Cardiac muscle cell (in vitro differentiated cells and primary cell): Measurements from ENCODE around the gene PCNP. TPM values are rescaled to one million over a fixed set of nuclear protein-coding genes. Genes with fewer than 3 reads are reported as not detected.

Source experiments
- DNase-seq, 2 donors: peaks; one replicate each; pipeline versions ENCODE4 v3.0.0 to v3.0.0-alpha.2; 2010 to 2017; ENCODE audit warnings: low read depth in 1 of 2, low spot score in 1 of 2
- H3K27ac ChIP-seq: fragments of 200-600 bp; sonication (generic); 2 replicates; pipeline ENCODE4 v1.5.1; 2016
- H3K27me3 ChIP-seq: fragments of 200-600 bp; sonication (generic); 2 replicates; pipeline ENCODE4 v1.6.0; 2016; ENCODE audit warnings: control low read depth
- H3K36me3 ChIP-seq: fragments of 200-600 bp; sonication (generic); 2 replicates; pipeline ENCODE4 v1.5.1; 2016; ENCODE audit warnings: control low read depth
- H3K4me1 ChIP-seq: fragments of 200-600 bp; sonication (generic); 2 replicates; pipeline ENCODE4 v1.8.1; 2017; ENCODE audit warnings: low read depth, mild to moderate bottlenecking, mixed run types
- H3K4me3 ChIP-seq: fragments of 200-600 bp; sonication (generic); 2 replicates; pipeline ENCODE4 v1.5.1; 2016; ENCODE audit warnings: mild to moderate bottlenecking
- H3K9me3 ChIP-seq: fragments of 200-600 bp; sonication (generic); 2 replicates; pipeline ENCODE4 v1.5.1; 2017; ENCODE audit warnings: low read depth, mild to moderate bottlenecking, control low read depth
- CTCF ChIP-seq: IDR thresholded peaks from 2 replicates; pipeline ENCODE4 v1.5.1; 2012; ENCODE audit warnings: low read depth, mild to moderate bottlenecking, low read length
- polyA plus RNA-seq: library from polyadenylated mRNA; unstranded; fragments of >200 nt; fragmentation: Nextera tagmentation; extraction: Ambion mirVana; gene quantifications from 2 replicates; pipeline ENCODE4 v1.2.1, GENCODE V29; 2016
- total RNA-seq: library from RNA; depleted of rRNA; stranded (reverse); fragments of >200 nt; gene quantifications from 2 replicates; pipeline ENCODE4 v1.2.3, GENCODE V29; 2016

Gene PCNP, protein sequence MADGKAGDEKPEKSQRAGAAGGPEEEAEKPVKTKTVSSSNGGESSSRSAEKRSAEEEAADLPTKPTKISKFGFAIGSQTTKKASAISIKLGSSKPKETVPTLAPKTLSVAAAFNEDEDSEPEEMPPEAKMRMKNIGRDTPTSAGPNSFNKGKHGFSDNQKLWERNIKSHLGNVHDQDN
- 47.6 and 64.5 TPM in 2 replicates for total RNA-seq
- 119 and 157 TPM in 2 replicates for polyA plus RNA-seq

- H3K27ac ChIP-seq: peak within 1 kb of the TSS; percentile 99
- TF ChIP-seq CTCF: peak; percentile 84
- no peaks in the 10 kb centered on the region for H3K9me3 ChIP-seq
- peak; percentile 98 to 99 for DNase-seq
- no peaks in the 10 kb centered on the region for H3K27me3 ChIP-seq
- H3K4me3 ChIP-seq: peak within 1 kb of the TSS; percentile 69
- peaks cover 25% of the 10 kb centered on the region for H3K4me1 ChIP-seq
- H3K36me3 ChIP-seq: peaks cover under 1% of the 10 kb centered on the region
These were observed at the start of gene PCNP for GRCh38 chr3:101573449-101574387. Gene PCNP, plus strand, starts transcription at chr3:101574180. Its CDS starts 36 bp downstream, at chr3:101574216.

DNA sequence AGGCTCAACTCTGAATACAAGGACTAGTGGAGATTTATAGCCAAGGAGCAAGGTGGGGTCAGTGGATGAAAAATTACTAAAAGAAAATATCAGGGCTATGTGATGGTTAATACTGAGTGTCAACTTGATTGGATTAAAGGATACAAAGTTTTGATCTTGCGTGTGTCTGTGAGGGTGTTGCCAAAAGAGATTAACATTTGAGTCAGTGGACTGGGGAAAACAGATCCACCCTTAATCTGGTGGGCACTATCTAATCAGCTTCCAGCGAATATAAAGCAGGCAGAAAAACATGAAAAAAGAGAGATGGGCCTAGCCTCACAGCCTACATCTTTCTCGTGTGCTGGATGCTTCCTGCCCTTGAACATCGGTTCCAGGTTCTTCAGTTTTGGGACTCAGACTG, 46.5 kb upstream of the PCNP start:
- TF ChIP-seq CTCF: no peak
- Histone ChIP-seq H3K9me3 (no peaks in the 10 kb centered on the region), H3K4me1 (no peaks in the 10 kb centered on the region), H3K27me3 (no peaks in the 10 kb centered on the region), H3K36me3 (no peaks in the 10 kb centered on the region), H3K4me3 (no peak overlapping the region), H3K27ac (no peak overlapping the region)
- DNase-seq: no peak

- no peak for DNase-seq
- Histone ChIP-seq H3K36me3 (no peaks in the 10 kb centered on the region), H3K4me1 (no peaks in the 10 kb centered on the region), H3K27ac (no peak overlapping the region), H3K4me3 (no peak overlapping the region), H3K9me3 (no peaks in the 10 kb centered on the region), H3K27me3 (no peaks in the 10 kb centered on the region)
- TF ChIP-seq CTCF: no peak
These were observed 46.1 kb upstream of the PCNP start for GRCh38 chr3:101527906-101528305.

DNA sequence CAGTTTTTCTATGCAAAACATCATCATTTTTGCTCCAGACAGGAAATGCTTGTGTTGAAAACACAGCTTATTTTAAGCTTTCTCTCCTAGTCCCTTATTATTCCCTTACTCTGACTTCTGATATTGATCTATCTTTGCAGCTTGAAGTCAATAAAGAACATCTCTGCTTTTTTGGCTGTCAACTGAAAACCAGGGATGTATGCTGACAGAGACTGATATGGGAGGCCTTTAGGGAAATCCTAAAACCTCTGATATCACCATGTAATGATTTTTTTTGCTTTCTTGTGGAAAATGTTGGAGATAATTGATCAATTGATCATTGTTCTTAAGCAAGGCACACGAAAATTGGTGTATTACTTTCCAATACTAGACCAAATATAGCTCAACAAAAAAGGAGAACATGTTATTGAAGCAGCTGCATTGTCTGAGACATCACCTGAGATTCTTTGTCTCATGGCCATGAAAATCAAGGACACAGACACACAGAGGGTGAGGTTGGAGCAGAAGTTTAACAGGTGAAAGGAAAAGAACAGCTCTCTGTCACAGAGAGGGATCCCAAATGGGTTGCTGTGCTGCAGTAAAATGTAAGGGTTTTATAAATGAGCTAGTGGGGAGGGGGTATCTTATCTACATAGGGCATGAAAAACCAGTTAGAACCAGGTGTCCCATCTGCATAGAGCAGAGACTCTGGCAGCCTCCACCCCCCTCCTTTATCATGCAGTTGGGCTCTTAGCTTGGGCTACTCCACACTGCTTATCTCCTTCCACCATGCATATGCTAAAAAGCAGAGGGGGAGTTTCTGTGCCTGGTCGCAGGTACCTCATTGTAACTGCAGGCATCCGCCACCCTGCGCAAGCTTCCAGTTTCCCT, 43.9 kb upstream of the PCNP start:
- Histone ChIP-seq H3K36me3 (no peaks in the 10 kb centered on the region), H3K4me1 (no peaks in the 10 kb centered on the region), H3K4me3 (no peak overlapping the region), H3K27me3 (no peaks in the 10 kb centered on the region), H3K9me3 (no peaks in the 10 kb centered on the region), H3K27ac (no peak overlapping the region)
- TF ChIP-seq CTCF: no peak
- DNase-seq: no peak

DNA sequence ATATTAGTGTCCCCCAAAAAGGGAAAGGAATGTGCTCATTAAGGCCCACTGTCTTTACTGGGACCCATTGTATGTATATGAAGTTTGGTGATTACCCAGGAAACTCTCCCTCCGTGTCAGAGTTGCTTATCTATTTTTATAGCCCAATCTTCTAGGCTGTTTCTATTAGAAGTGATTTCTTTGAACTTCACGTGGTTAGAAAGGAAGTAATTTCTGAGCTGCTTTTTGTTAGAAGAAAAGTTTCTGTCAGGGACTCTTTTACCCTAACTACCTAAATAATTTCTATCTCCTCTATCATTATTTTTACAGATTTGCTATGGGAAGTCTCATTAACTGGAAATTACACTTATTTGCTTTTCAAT, 43.3 kb upstream of the PCNP start:
- Histone ChIP-seq H3K4me1 (no peaks in the 10 kb centered on the region), H3K27ac (no peak overlapping the region)

More for the DNA sequence above, 43.3 kb upstream of the PCNP start:
- no peak overlapping the region for H3K4me3 ChIP-seq
- no peaks in the 10 kb centered on the region for H3K36me3 ChIP-seq
- TF ChIP-seq CTCF: no peak
- no peaks in the 10 kb centered on the region for H3K9me3 ChIP-seq
- no peaks in the 10 kb centered on the region for H3K27me3 ChIP-seq
- DNase-seq: no peak
